Activated naive CD4-positive, alpha-beta T cell treated with anti-CD3 and anti-CD28 coated beads, Interleukin-2, amount 50 U/mL, for 24 hours (primary cell): ENCODE data around the gene TMC7.
"Not testable (repeated sequence)": the region's sequence is repeated elsewhere in the genome, so short reads cannot be mapped to it uniquely, and the experiment has no call there.

Experiments
- H3K27ac Mint-ChIP-seq: one replicate; pipeline ENCODE4 v1.8.0; 2021; ENCODE audit warnings: mild to moderate bottlenecking, mixed read lengths
- H3K27me3 Mint-ChIP-seq: one replicate; pipeline ENCODE4 v1.8.0; 2021; ENCODE audit warnings: mixed read lengths
- H3K36me3 Mint-ChIP-seq: one replicate; pipeline ENCODE4 v1.8.0; 2021; ENCODE audit warnings: mixed read lengths
- H3K4me1 Mint-ChIP-seq: one replicate; pipeline ENCODE4 v1.8.0; 2021; ENCODE audit warnings: mixed read lengths
- H3K4me3 Mint-ChIP-seq: one replicate; pipeline ENCODE4 v1.8.0; 2021; ENCODE audit warnings: mild to moderate bottlenecking, mixed read lengths
- H3K9me3 Mint-ChIP-seq: one replicate; pipeline ENCODE4 v1.8.0; 2021; ENCODE audit warnings: mixed read lengths

TMC7 gene

GRCh38 chr16:18965555-18965954 lies 18.2 kb upstream of the TMC7 start:
- H3K4me3 Mint-ChIP-seq = no peak overlapping the region
- peaks cover 7% of the 10 kb centered on the region for H3K4me1 Mint-ChIP-seq
- no peak overlapping the region for H3K27ac Mint-ChIP-seq
- no peaks in the 10 kb centered on the region for H3K36me3 Mint-ChIP-seq
- H3K27me3 Mint-ChIP-seq = no peaks in the 10 kb centered on the region
- no peaks in the 10 kb centered on the region for H3K9me3 Mint-ChIP-seq

DNA sequence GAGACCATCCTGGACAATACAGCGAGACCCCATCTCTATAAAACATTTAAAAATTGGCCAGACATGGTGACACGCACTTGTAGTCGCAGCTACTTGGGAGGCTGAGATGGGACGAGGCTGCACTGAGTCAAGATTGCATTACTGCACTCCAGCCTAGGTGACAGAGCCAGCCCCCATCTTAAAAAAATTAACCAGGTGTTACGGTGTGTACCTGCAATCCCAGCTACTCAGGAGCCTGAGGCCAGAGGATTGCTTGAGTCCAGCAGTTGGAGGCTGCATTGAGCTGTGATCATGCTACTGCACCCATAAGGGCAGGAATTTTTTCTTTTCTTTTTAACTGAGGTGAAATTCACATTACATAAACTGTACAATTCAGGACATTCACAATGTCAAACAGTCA lies 16.9 kb upstream of the TMC7 start:
- no peak overlapping the region for H3K27ac Mint-ChIP-seq
- H3K9me3 Mint-ChIP-seq = no peaks in the 10 kb centered on the region
- no peaks in the 10 kb centered on the region for H3K36me3 Mint-ChIP-seq
- no peaks in the 10 kb centered on the region for H3K27me3 Mint-ChIP-seq
- H3K4me3 Mint-ChIP-seq = no peak overlapping the region
- H3K4me1 Mint-ChIP-seq = peaks cover 7% of the 10 kb centered on the region

DNA sequence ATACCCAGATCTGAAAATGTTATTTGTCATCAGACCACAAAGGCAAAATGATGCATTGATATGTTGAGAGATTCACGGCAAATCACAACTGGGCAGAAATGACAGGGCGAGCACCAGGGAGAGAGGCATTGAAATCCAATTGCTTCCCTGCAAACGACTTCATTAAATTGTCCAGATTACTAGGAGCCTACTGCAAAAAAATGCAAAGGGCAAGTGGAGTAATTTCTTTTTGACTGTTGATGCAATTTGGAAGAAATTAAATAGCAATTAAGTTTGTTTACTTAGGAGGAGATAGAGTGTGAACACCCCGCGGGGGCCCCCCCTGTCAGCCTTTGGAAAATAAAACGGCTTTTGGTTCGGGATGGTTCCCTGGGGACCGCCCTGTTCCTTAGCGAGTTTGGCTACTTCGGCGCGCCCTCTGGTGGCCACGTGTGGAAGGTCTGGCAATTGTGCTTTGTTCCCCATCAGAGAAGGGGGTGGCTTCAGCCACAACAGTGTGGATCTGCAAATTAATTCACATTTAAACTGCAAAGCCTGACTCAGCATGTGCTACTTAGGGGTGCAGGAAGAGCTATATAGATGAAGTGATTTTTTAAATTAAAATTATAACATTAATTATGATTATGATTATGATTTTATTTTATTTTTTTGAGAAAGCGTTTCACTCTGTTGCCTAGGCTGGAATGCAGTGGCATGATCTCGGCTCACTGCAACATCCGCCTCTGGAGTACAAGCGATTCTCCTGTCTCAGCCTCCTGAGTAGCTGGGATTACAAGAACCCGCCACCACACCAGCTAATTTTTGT lies 14.5 kb upstream of the TMC7 start:
- H3K27ac Mint-ChIP-seq = no peak overlapping the region
- no peaks in the 10 kb centered on the region for H3K36me3 Mint-ChIP-seq
- H3K4me3 Mint-ChIP-seq = no peak overlapping the region
- peaks cover 2% of the 10 kb centered on the region for H3K27me3 Mint-ChIP-seq
- H3K4me1 Mint-ChIP-seq = peaks cover 7% of the 10 kb centered on the region
- H3K9me3 Mint-ChIP-seq = no peaks in the 10 kb centered on the region

DNA sequence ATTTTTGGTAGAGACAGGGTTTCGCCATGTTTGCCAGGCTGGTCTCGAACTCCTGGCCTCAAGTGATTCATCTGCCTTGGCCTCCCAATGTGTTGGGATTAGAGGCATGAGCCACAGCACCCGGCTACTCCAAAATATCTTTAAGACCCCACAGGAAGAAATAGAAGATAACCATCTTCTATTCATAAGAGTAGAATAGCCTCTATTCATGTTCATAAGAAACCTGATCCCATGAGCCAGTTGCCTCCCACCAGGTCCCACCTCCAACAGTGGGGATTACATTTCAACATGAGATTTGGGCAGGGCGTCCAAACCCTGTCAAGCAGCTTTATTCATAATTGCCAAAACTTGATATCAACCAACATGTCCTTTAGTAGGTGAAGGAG lies 13.9 kb upstream of the TMC7 start:
- H3K27ac Mint-ChIP-seq = no peak overlapping the region
- peaks cover 2% of the 10 kb centered on the region for H3K27me3 Mint-ChIP-seq
- H3K4me3 Mint-ChIP-seq = no peak overlapping the region
- H3K36me3 Mint-ChIP-seq = no peaks in the 10 kb centered on the region
- H3K9me3 Mint-ChIP-seq = no peaks in the 10 kb centered on the region
- peaks cover 7% of the 10 kb centered on the region for H3K4me1 Mint-ChIP-seq

DNA sequence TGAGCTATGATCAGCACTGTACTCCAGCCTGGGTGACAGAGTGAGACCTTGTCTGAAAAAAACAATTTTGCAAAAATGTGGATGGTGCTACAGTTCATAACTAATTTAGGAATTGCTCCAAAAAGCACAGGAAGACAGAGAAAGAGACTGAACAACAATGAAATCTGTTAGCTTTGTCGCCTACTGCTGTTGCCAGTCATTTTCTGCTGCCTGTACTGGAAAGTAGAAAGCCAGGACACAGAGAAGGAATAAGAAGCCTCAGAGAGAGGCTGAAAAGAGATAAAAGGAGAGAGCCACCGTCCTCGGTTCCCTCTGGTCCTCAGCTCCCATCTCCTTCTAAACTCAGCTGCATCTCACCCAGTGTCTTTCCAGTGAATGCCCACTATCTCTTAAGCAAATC lies 8.6 kb upstream of the TMC7 start:
- Mint-ChIP-seq H3K4me1 (no peaks in the 10 kb centered on the region), H3K27me3 (peaks cover 5% of the 10 kb centered on the region), H3K9me3 (no peaks in the 10 kb centered on the region), H3K36me3 (no peaks in the 10 kb centered on the region), H3K27ac (no peak overlapping the region), H3K4me3 (no peak overlapping the region)

GRCh38 chr16:18979936-18980335 lies 3.8 kb upstream of the TMC7 start:
- H3K9me3 Mint-ChIP-seq = no peaks in the 10 kb centered on the region
- H3K4me3 Mint-ChIP-seq = no peak overlapping the region
- H3K27ac Mint-ChIP-seq = no peak overlapping the region
- no peaks in the 10 kb centered on the region for H3K4me1 Mint-ChIP-seq
- no peaks in the 10 kb centered on the region for H3K36me3 Mint-ChIP-seq
- H3K27me3 Mint-ChIP-seq = peaks cover 18% of the 10 kb centered on the region

- H3K27me3 Mint-ChIP-seq = peaks cover 21% of the 10 kb centered on the region
- H3K36me3 Mint-ChIP-seq = no peaks in the 10 kb centered on the region
- no peak overlapping the region for H3K4me3 Mint-ChIP-seq
- H3K4me1 Mint-ChIP-seq = no peaks in the 10 kb centered on the region
- no peaks in the 10 kb centered on the region for H3K9me3 Mint-ChIP-seq
- H3K27ac Mint-ChIP-seq = no peak overlapping the region
Observed at GRCh38 chr16:18984435-18985005, 786 bp downstream of the TMC7 start.

GRCh38 chr16:18985256-18985655 lies 1.5 kb downstream of the TMC7 start:
- not testable (repeated sequence) for H3K9me3 Mint-ChIP-seq, H3K36me3 Mint-ChIP-seq, H3K4me1 Mint-ChIP-seq, H3K27ac Mint-ChIP-seq, H3K4me3 Mint-ChIP-seq
- peaks cover 20% of the 10 kb centered on the region for H3K27me3 Mint-ChIP-seq

- H3K36me3 Mint-ChIP-seq, H3K9me3 Mint-ChIP-seq, H3K4me3 Mint-ChIP-seq, H3K4me1 Mint-ChIP-seq, H3K27ac Mint-ChIP-seq, H3K27me3 Mint-ChIP-seq: not testable (repeated sequence)
Observed at GRCh38 chr16:18991731-18992130, 8.0 kb downstream of the TMC7 start.

- H3K36me3 Mint-ChIP-seq, H3K9me3 Mint-ChIP-seq, H3K27ac Mint-ChIP-seq, H3K4me3 Mint-ChIP-seq, H3K27me3 Mint-ChIP-seq, H3K4me1 Mint-ChIP-seq: not testable (repeated sequence)
Observed at GRCh38 chr16:18993531-18993930, 9.8 kb downstream of the TMC7 start.

DNA sequence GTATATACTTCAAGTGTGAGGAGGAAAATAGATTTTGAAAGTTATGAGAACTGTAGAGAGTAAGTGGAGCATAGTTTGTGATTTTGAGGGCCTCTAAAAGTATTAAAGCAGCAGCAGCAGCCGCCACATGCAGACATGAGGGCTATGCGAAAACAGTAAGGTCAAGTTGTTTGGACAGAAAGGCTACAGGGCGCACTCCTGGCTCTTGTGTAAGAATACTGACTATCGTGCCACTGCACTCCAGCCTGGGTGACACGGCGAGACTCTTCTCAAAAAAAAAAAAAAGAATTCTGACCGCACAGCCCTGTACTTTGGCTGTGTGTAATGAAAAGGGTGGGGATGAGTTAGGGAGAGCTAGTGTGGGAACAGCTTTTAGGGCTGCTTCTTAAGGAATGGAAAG lies 10.4 kb downstream of the TMC7 start:
- not testable (repeated sequence) for H3K4me1 Mint-ChIP-seq, H3K9me3 Mint-ChIP-seq, H3K27ac Mint-ChIP-seq, H3K27me3 Mint-ChIP-seq, H3K36me3 Mint-ChIP-seq, H3K4me3 Mint-ChIP-seq

DNA sequence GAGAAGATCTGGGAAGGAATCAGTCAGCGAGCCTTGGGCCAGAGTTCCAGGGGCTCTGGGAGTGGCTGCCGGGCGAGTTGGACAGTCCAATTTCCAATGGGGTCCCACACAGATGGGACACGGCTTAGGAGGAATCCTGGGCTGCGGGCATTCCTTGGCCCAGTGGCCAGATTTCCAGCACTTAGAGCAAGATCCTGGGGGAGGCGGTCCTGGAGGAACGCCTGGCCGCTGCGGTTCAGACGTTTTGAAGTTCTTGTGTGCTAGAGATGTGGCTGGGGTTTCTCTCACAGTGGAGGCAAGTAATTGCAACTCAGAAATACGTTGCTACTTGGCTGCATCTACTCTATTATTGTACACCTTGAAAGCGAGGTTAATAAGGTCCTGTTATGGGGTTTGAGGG lies 11.7 kb downstream of the TMC7 start:
- H3K27me3 Mint-ChIP-seq, H3K9me3 Mint-ChIP-seq: not testable (repeated sequence)

DNA sequence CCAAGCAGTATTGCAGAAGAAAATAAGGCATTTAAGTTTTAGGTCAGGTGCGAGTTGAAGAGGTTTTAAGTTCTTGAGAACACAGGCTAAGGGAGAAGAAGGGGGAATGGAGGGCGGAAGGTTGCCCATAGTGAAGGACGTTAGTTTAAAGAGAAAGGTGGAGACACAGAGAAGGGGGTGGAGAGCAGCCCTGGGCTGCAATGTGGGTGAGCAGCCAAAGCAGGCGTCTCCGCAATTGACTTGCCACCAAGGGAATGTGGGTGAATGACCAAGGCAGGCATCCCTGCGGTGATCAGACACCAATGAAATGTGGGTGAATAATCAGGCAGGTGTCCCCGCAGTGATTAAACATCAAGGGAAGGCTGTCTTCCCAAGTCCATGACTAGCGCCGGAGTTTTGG lies 12.8 kb downstream of the TMC7 start:
- H3K27ac Mint-ChIP-seq, H3K36me3 Mint-ChIP-seq, H3K9me3 Mint-ChIP-seq, H3K27me3 Mint-ChIP-seq, H3K4me1 Mint-ChIP-seq, H3K4me3 Mint-ChIP-seq: not testable (repeated sequence)

More for the DNA sequence above, 11.7 kb downstream of the TMC7 start:
- not testable (repeated sequence) for H3K27ac Mint-ChIP-seq, H3K36me3 Mint-ChIP-seq, H3K4me1 Mint-ChIP-seq, H3K4me3 Mint-ChIP-seq

DNA sequence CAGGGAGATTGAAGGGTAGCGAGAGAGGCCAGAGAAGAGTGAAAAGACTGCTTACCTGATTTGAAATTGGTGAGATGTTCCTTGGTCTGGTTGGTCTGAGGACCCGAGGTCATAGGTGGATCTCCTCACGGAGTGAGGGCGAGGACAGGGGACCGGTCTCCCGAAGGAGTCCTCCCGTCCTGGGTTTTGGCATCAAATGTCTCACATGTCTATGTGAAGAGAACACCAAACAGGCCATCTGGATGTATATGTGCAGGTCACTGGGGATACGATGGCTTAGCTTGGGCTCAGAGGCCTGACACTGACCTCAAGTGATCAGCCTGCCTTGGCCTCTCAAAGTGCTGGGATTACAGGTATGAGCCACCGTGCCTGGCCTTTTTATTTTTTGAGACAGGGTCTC lies 13.3 kb downstream of the TMC7 start:
- H3K36me3 Mint-ChIP-seq, H3K9me3 Mint-ChIP-seq, H3K27me3 Mint-ChIP-seq, H3K4me3 Mint-ChIP-seq, H3K27ac Mint-ChIP-seq, H3K4me1 Mint-ChIP-seq: not testable (repeated sequence)

- Mint-ChIP-seq H3K27me3 (no peaks in the 10 kb centered on the region), H3K9me3 (no peaks in the 10 kb centered on the region), H3K4me3 (no peak overlapping the region), H3K4me1 (no peaks in the 10 kb centered on the region), H3K36me3 (no peaks in the 10 kb centered on the region), H3K27ac (no peak overlapping the region)
Observed at GRCh38 chr16:18999045-18999393, 15.3 kb downstream of the TMC7 start.

DNA sequence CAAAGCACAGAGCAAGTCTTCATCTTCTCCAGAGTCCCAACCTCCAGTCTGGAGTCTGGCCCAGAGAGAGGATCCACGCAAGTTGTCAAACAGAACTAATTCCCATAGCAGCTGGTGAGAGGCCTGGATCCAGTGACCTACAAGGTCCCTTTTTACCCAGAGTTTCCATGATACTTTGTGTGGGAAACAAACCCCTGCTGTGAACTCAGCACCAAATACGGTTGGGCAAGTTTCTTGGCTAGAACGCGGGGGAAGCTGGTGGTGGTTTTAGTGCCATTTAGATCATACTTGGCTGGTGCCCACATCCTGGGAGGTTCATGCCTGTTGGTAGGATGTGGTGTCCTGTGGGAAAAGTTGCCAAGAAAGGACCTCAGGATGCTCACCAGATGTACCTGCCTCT lies 18.1 kb downstream of the TMC7 start:
- H3K27ac Mint-ChIP-seq = no peak overlapping the region
- H3K4me1 Mint-ChIP-seq = no peaks in the 10 kb centered on the region
- H3K27me3 Mint-ChIP-seq = no peaks in the 10 kb centered on the region
- no peaks in the 10 kb centered on the region for H3K9me3 Mint-ChIP-seq
- no peak overlapping the region for H3K4me3 Mint-ChIP-seq
- no peaks in the 10 kb centered on the region for H3K36me3 Mint-ChIP-seq

GRCh38 chr16:19003935-19004334 lies 20.2 kb downstream of the TMC7 start:
- no peaks in the 10 kb centered on the region for H3K9me3 Mint-ChIP-seq
- H3K36me3 Mint-ChIP-seq = no peaks in the 10 kb centered on the region
- no peaks in the 10 kb centered on the region for H3K27me3 Mint-ChIP-seq
- H3K4me3 Mint-ChIP-seq = no peak overlapping the region
- H3K27ac Mint-ChIP-seq = no peak overlapping the region
- no peaks in the 10 kb centered on the region for H3K4me1 Mint-ChIP-seq
